WTC11 (cell line): ENCODE results near the gene PCK2.

ENCODE experiments used
- ESRRA ChIP-seq: sonication (generic); formaldehyde crosslinking; IDR thresholded peaks from 2 replicates; pipeline ENCODE4 v1.8.1; 2022; ENCODE audit warnings: mild to moderate bottlenecking, missing genetic modification reagents, borderline replicate concordance
- NR1H2 ChIP-seq: sonication (generic); formaldehyde crosslinking; IDR thresholded peaks from 2 replicates; pipeline ENCODE4 v1.9.0; 2021; ENCODE audit warnings: mild to moderate bottlenecking, moderate library complexity, missing genetic modification reagents
- ZBTB21 ChIP-seq: sonication (generic); formaldehyde crosslinking; IDR thresholded peaks from 2 replicates; pipeline ENCODE4 v1.8.1; 2023; ENCODE audit warnings: mild to moderate bottlenecking, missing genetic modification reagents, borderline replicate concordance
- TF ChIP-seq, protein P1 (sequence below): fragments of 200-600 bp; IDR thresholded peaks from 2 replicates; pipeline ENCODE4 v1.8.0; 2022; ENCODE audit warnings: antibody characterized with exemption

DNA sequence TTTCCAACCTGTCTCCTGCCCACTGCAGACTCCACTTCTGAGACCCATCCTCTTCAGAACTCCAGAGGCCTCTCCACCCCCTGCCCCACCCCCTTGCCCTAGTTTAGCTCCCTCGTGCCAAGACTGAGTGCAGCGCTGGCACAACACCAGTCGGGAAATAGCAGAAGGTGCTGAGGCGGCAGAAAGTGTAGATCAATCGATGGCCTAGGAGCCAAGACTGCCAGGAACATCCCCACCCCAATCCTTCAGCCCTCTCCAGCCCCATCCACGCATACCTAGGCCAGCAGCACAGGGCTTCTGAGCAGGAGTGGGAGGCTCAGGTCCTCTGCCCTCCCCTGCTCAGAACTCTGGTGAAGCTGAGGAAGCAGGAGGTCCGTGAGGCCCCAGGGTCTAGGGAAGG lies 21.7 kb upstream of the PCK2 start:
- TF ChIP-seq, protein P1, sequence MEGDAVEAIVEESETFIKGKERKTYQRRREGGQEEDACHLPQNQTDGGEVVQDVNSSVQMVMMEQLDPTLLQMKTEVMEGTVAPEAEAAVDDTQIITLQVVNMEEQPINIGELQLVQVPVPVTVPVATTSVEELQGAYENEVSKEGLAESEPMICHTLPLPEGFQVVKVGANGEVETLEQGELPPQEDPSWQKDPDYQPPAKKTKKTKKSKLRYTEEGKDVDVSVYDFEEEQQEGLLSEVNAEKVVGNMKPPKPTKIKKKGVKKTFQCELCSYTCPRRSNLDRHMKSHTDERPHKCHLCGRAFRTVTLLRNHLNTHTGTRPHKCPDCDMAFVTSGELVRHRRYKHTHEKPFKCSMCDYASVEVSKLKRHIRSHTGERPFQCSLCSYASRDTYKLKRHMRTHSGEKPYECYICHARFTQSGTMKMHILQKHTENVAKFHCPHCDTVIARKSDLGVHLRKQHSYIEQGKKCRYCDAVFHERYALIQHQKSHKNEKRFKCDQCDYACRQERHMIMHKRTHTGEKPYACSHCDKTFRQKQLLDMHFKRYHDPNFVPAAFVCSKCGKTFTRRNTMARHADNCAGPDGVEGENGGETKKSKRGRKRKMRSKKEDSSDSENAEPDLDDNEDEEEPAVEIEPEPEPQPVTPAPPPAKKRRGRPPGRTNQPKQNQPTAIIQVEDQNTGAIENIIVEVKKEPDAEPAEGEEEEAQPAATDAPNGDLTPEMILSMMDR, result no peak
- TF ChIP-seq ZBTB21 (no peak), ESRRA (CRISPR knock-in tag) (no peak), NR1H2 (no peak)
